Ishikawa (cell line): Measurements from ENCODE around the gene COX5A.

Experiments used
- CEBPB ChIP-seq: IDR thresholded peaks from 2 replicates; pipeline ENCODE4 v1.6.1; 2012
- CREB1 ChIP-seq: IDR thresholded peaks from 2 replicates; pipeline ENCODE4 v1.6.1; 2012; ENCODE audit warnings: low read depth
- EGR1 ChIP-seq: IDR thresholded peaks from 2 replicates; pipeline ENCODE4 v1.6.1; 2012
- EP300 ChIP-seq: IDR thresholded peaks from 2 replicates; pipeline ENCODE4 v1.6.1; 2012; ENCODE audit warnings: borderline replicate concordance
- FOXM1 ChIP-seq: IDR thresholded peaks from 2 replicates; pipeline ENCODE4 v1.6.1; 2012; ENCODE audit warnings: low read depth, borderline replicate concordance
- NFIC ChIP-seq: IDR thresholded peaks from 2 replicates; pipeline ENCODE4 v1.6.1; 2012
- RAD21 ChIP-seq: IDR thresholded peaks from 2 replicates; pipeline ENCODE4 v1.6.1; 2012; ENCODE audit warnings: low read depth
- TAF1 ChIP-seq: IDR thresholded peaks from 2 replicates; pipeline ENCODE4 v1.6.1; 2012; ENCODE audit warnings: low read depth, mild to moderate bottlenecking
- TCF12 ChIP-seq: IDR thresholded peaks from 2 replicates; pipeline ENCODE4 v1.6.1; 2012; ENCODE audit warnings: low read depth
- TEAD4 ChIP-seq: IDR thresholded peaks from 2 replicates; pipeline ENCODE4 v1.6.1; 2012
- YY1 ChIP-seq: IDR thresholded peaks from 2 replicates; pipeline ENCODE4 v1.6.1; 2012; ENCODE audit warnings: low read depth
- ZBTB7A ChIP-seq: IDR thresholded peaks from 2 replicates; pipeline ENCODE4 v1.6.1; 2012; ENCODE audit warnings: low read depth
- TF ChIP-seq, protein P1 (sequence below): IDR thresholded peaks from 2 replicates; pipeline ENCODE4 v1.6.1; 2012
- TF ChIP-seq, protein P2 (sequence below): IDR thresholded peaks from 2 replicates; pipeline ENCODE4 v1.6.1; 2012; ENCODE audit warnings: low read depth, mild to moderate bottlenecking
- TF ChIP-seq, protein P3 (sequence below): IDR thresholded peaks from 2 replicates; pipeline ENCODE4 v1.6.1; 2012

COX5A gene

DNA sequence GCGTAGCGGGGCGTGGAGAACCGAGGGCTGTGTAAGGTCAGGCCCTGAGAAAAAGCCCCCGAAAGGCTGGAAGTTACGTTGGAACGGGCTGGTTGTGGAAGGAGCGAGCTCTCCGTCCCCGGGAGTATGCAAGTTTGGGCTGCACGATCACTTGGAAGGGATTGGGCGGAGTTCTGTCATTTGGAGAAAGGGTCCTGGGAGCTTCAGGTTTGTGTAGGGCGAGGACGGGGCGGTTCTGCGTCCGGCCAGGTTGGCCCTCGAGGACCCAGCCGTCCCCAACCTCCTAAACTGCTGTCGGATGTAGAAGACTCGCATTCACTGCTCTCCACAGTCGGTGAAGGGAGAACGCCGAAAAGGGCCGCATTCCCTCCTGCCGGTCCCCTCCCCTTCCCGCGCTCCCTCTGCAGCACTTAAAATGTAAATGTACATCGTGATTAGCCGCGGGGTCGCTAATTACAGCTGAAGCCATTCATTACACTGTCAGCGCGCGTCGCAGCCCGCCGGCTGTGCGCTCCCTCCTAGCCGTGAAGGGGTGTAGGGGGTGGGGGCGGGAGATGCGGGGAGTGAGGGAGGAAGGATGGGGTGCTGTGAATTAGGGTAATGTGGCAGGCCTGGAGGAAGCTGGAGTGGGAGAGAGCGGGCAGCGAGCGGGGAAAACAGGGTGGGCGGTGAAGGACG is 21.2 kb upstream of the COX5A start:
- TF ChIP-seq EGR1: no peak
- TF ChIP-seq ZBTB7A: no peak
- no peak for TF ChIP-seq CREB1
- TF ChIP-seq, protein P1, sequence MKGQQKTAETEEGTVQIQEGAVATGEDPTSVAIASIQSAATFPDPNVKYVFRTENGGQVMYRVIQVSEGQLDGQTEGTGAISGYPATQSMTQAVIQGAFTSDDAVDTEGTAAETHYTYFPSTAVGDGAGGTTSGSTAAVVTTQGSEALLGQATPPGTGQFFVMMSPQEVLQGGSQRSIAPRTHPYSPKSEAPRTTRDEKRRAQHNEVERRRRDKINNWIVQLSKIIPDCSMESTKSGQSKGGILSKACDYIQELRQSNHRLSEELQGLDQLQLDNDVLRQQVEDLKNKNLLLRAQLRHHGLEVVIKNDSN: no peak
- TF ChIP-seq, protein P2, sequence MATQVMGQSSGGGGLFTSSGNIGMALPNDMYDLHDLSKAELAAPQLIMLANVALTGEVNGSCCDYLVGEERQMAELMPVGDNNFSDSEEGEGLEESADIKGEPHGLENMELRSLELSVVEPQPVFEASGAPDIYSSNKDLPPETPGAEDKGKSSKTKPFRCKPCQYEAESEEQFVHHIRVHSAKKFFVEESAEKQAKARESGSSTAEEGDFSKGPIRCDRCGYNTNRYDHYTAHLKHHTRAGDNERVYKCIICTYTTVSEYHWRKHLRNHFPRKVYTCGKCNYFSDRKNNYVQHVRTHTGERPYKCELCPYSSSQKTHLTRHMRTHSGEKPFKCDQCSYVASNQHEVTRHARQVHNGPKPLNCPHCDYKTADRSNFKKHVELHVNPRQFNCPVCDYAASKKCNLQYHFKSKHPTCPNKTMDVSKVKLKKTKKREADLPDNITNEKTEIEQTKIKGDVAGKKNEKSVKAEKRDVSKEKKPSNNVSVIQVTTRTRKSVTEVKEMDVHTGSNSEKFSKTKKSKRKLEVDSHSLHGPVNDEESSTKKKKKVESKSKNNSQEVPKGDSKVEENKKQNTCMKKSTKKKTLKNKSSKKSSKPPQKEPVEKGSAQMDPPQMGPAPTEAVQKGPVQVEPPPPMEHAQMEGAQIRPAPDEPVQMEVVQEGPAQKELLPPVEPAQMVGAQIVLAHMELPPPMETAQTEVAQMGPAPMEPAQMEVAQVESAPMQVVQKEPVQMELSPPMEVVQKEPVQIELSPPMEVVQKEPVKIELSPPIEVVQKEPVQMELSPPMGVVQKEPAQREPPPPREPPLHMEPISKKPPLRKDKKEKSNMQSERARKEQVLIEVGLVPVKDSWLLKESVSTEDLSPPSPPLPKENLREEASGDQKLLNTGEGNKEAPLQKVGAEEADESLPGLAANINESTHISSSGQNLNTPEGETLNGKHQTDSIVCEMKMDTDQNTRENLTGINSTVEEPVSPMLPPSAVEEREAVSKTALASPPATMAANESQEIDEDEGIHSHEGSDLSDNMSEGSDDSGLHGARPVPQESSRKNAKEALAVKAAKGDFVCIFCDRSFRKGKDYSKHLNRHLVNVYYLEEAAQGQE: no peak
- no peak for TF ChIP-seq FOXM1
- no peak for TF ChIP-seq NFIC
- no peak for TF ChIP-seq TAF1
- TF ChIP-seq TCF12: no peak
- no peak for TF ChIP-seq RAD21
- TF ChIP-seq TEAD4: no peak
- no peak for TF ChIP-seq EP300
- TF ChIP-seq, protein P3, sequence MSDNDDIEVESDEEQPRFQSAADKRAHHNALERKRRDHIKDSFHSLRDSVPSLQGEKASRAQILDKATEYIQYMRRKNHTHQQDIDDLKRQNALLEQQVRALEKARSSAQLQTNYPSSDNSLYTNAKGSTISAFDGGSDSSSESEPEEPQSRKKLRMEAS: no peak
- no peak for TF ChIP-seq YY1
- TF ChIP-seq CEBPB: no peak

DNA sequence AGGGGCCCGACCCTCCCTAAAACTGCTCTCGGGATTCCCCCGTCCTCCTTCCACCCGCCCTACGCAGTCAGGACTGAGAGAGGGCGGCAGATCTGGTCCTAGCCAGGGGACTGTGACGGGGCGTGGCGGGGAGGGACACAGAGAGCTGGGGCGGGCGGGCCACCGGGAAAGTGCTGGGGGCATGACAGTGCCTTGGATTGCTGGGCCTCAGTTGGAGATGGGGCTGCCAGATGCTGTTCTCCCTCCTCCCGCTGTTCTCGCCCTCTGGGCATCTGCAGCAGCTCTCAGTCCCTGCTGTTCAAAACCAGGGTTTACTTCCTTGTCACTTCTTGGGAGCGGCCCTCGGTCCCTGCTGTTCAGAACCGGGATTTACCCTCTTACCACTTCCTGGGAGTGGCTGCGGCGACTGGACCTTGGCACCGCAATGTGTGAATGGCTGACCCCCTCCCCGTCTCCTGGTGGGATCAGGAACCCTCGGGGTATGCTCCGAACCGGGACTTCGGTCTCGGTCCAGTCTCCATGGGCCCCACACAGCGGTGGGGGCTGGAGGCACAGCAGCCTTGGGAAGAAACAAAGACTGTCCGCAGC is 20.5 kb upstream of the COX5A start:
- no peak for TF ChIP-seq NFIC
- TF ChIP-seq TCF12: no peak
- no peak for TF ChIP-seq YY1
- TF ChIP-seq, protein P3: no peak
- no peak for TF ChIP-seq ZBTB7A
- no peak for TF ChIP-seq FOXM1
- TF ChIP-seq, protein P2: no peak
- no peak for TF ChIP-seq CEBPB
- no peak for TF ChIP-seq EGR1

- TF ChIP-seq ZBTB7A (0 out of 2 replicates have a peak, but pooled peaks have one; percentile 18), NFIC (no peak)
- TF ChIP-seq, protein P3: peak; percentile 21; the same call in 1 of the 2 replicates
These were observed 19.7 kb upstream of the COX5A start for GRCh38 chr15:74957476-74958035.

- TF ChIP-seq ZBTB7A: peak; percentile 88
- no peak for TF ChIP-seq TEAD4
- TF ChIP-seq, protein P3: peak; percentile 85
These were observed 19.0 kb upstream of the COX5A start, which contains the start of gene RPP25 for GRCh38 chr15:74956648-74957475. RPP25 (minus strand) TSS chr15:74956772; CDS start chr15:74956583, 189 bp downstream.

GRCh38 chr15:74955796-74956647 is 18.1 kb upstream of the COX5A start:
- TF ChIP-seq EGR1 (no peak), YY1 (no peak), TCF12 (no peak), CEBPB (no peak), TEAD4 (no peak), EP300 (no peak), ZBTB7A (no peak), TAF1 (no peak), NFIC (no peak)
- TF ChIP-seq, protein P2: no peak
- TF ChIP-seq, protein P3: no peak
- TF ChIP-seq, protein P1: no peak
